OCI-LY7 (cell line): ENCODE results near the gene REPIN1. TPM values are rescaled to one million over a fixed set of nuclear protein-coding genes. Genes with fewer than 3 reads are reported as not detected.
A peak's percentile ranks its signal among the peaks of the same experiment; 100 is the strongest.

Experiments used
- BruUV-seq: library from RNA; stranded (reverse); fragments of 400-500 nt; replicated peaks from 2 replicates; lab custom pipeline; 2021; lab: Mats Ljungman, UMichigan
- CTCF ChIA-PET: fragments of 300-600 bp; sonication (Branson Sonifier 250); formaldehyde crosslinking; loops from one replicate; lab custom pipeline; 2022; ENCODE audit warnings: antibody characterized with exemption; ENCODE audit not compliant: unreplicated experiment; lab: Charles Lee
- POLR2A ChIA-PET: fragments of 300-600 bp; sonication (Branson Sonifier 250); formaldehyde crosslinking; loops from one replicate; lab custom pipeline; 2022; ENCODE audit warnings: antibody characterized with exemption; lab: Charles Lee
- DNase-seq: peaks from one replicate; pipeline ENCODE4 v3.0.0-alpha.2; 2015; ENCODE audit warnings: low spot score
- H2AFZ ChIP-seq: fragments of 200-600 bp; sonication (generic), shearing (Covaris generic); 2 replicates; pipeline ENCODE4 v1.6.1; 2014; ENCODE audit warnings: mild to moderate bottlenecking, antibody characterized with exemption, low read length, moderate library complexity
- H3K27ac ChIP-seq: fragments of 200-600 bp; sonication (generic); 2 replicates; pipeline ENCODE4 v1.5.1; 2014; ENCODE audit warnings: mixed run types, low read depth, mild to moderate bottlenecking, moderate library complexity, low read length, inconsistent platforms; ENCODE audit not compliant: poor library complexity, severe bottlenecking
- H3K36me3 ChIP-seq: fragments of 200-600 bp; sonication (generic); 2 replicates; pipeline ENCODE4 v1.6.1; 2014; ENCODE audit warnings: mild to moderate bottlenecking, antibody characterized with exemption, low read length, moderate library complexity, mixed read lengths; ENCODE audit not compliant: insufficient read depth
- H3K4me1 ChIP-seq: fragments of 200-600 bp; sonication (generic); 2 replicates; pipeline ENCODE4 v1.5.1; 2014; ENCODE audit warnings: mild to moderate bottlenecking, low read length; ENCODE audit not compliant: insufficient read depth, poor library complexity, severe bottlenecking
- H3K4me2 ChIP-seq: fragments of 200-600 bp; sonication (generic); 2 replicates; pipeline ENCODE4 v1.6.1; 2014; ENCODE audit warnings: mild to moderate bottlenecking, low read length
- H3K4me3 ChIP-seq: fragments of 200-600 bp; sonication (generic); 2 replicates; pipeline ENCODE4 v1.5.1; 2014; ENCODE audit warnings: mild to moderate bottlenecking, low read depth, low read length; ENCODE audit not compliant: poor library complexity, severe bottlenecking
- H3K79me2 ChIP-seq: fragments of 200-600 bp; sonication (generic); 2 replicates; pipeline ENCODE4 v1.6.1; 2016; ENCODE audit warnings: low read depth, mild to moderate bottlenecking, low read length, moderate library complexity, mixed read lengths; ENCODE audit not compliant: insufficient read depth
- H3K9me2 ChIP-seq: fragments of 200-600 bp; sonication (generic); 2 replicates; pipeline ENCODE4 v1.6.1; 2016; ENCODE audit warnings: mild to moderate bottlenecking, low read length, mixed read lengths; ENCODE audit not compliant: insufficient read depth
- H3K9me3 ChIP-seq: fragments of 200-600 bp; sonication (generic); 2 replicates; pipeline ENCODE4 v1.6.1; 2014; ENCODE audit warnings: mild to moderate bottlenecking, mixed run types, low read length, mixed read lengths
- H4K20me1 ChIP-seq: fragments of 200-600 bp; sonication (generic); 2 replicates; pipeline ENCODE4 v1.6.1; 2014; ENCODE audit warnings: mild to moderate bottlenecking, antibody characterized with exemption, low read length, moderate library complexity, mixed read lengths; ENCODE audit not compliant: insufficient read depth
- EZH2phosphoT487 ChIP-seq: fragments of 200-600 bp; sonication (generic); IDR thresholded peaks from 2 replicates; pipeline ENCODE4 v1.6.1; 2018; ENCODE audit warnings: low read depth, borderline replicate concordance, mild to moderate bottlenecking, mixed run types, antibody characterized with exemption, low read length, moderate library complexity, mixed read lengths
- intact Hi-C: fragments of 100-400 bp; cut with micrococcal nuclease; formaldehyde crosslinking; loops from one replicate; pipeline ENCODE4 v1.10.0; 2022; ENCODE audit not compliant: unreplicated experiment
- total RNA-seq, 2 experiments: library from RNA; depleted of rRNA in 1 of 2; stranded (reverse); fragments of >200 nt in 1 of 2; shearing (Covaris generic) in 1 of 2; gene quantifications; 2 replicates each; pipeline ENCODE4 v1.2.3, GENCODE V29; 2014 to 2022
- TF ChIP-seq, protein P1 (sequence below): fragments of 200-600 bp; sonication (generic); conservative IDR thresholded peaks from 2 replicates; pipeline ENCODE4 v1.5.1; 2014; ENCODE audit warnings: mild to moderate bottlenecking, antibody characterized with exemption, low read length, moderate library complexity, mixed read lengths

The REPIN1 gene
- total RNA-seq, 2 experiments from 2014 or later, result 19.0 to 46.2 TPM

- Histone ChIP-seq H3K4me3 (peak overlapping the region; percentile 80), H3K36me3 (peaks cover 5% of the 10 kb centered on the region), H3K9me3 (no peaks in the 10 kb centered on the region), H3K79me2 (no peaks in the 10 kb centered on the region; the same call in 1 of the 2 replicates), H4K20me1 (no peaks in the 10 kb centered on the region), H3K27ac (peak overlapping the region; percentile 89), H3K9me2 (no peaks in the 10 kb centered on the region), H3K4me1 (peaks cover 40% of the 10 kb centered on the region), H2AFZ (peak overlapping the region; percentile 87), H3K4me2 (peak overlapping the region; percentile 96)
- CTCF ChIA-PET, result interaction anchor here (0.5 to 0.6 kb wide), 4 partner anchors 33 to 623 kb away, joined by 3 to 4 read pairs (median 3); partner anchors contain the start of gene ABCB8
- intact Hi-C loops, result loop anchor here (1.0 kb wide), 1 partner anchor 26 kb away; the partner anchor contains the start of gene ZNF775
- BruUV-seq, result no TSS peak
- DNase-seq, result peak; percentile 90
- TF ChIP-seq, protein P1, sequence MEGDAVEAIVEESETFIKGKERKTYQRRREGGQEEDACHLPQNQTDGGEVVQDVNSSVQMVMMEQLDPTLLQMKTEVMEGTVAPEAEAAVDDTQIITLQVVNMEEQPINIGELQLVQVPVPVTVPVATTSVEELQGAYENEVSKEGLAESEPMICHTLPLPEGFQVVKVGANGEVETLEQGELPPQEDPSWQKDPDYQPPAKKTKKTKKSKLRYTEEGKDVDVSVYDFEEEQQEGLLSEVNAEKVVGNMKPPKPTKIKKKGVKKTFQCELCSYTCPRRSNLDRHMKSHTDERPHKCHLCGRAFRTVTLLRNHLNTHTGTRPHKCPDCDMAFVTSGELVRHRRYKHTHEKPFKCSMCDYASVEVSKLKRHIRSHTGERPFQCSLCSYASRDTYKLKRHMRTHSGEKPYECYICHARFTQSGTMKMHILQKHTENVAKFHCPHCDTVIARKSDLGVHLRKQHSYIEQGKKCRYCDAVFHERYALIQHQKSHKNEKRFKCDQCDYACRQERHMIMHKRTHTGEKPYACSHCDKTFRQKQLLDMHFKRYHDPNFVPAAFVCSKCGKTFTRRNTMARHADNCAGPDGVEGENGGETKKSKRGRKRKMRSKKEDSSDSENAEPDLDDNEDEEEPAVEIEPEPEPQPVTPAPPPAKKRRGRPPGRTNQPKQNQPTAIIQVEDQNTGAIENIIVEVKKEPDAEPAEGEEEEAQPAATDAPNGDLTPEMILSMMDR, result peak; percentile 62
- no peak for TF ChIP-seq EZH2phosphoT487
- POLR2A ChIA-PET, result interaction anchor here (0.8 to 3.2 kb wide), 6 partner anchors 23 to 52 kb away, joined by 3 to 20 read pairs (median 9); partner anchors contain the start of gene REPIN1
Measured at GRCh38 chr7:150404805-150405583, 36.4 kb downstream of the REPIN1 start.

GRCh38 chr7:150405584-150406311, 37.1 kb downstream of the REPIN1 start:
- peak overlapping the region; percentile 96 for H3K4me2 ChIP-seq
- peak overlapping the region; percentile 89 for H3K27ac ChIP-seq

More at GRCh38 chr7:150405584-150406311, 37.1 kb downstream of the REPIN1 start:
- Histone ChIP-seq H3K36me3 (peaks cover 7% of the 10 kb centered on the region), H3K4me1 (peaks cover 40% of the 10 kb centered on the region), H4K20me1 (no peaks in the 10 kb centered on the region), H3K79me2 (no peaks in the 10 kb centered on the region; the same call in 1 of the 2 replicates), H2AFZ (peak overlapping the region; percentile 87; the same call in 1 of the 2 replicates), H3K9me3 (no peaks in the 10 kb centered on the region), H3K4me3 (peak overlapping the region; percentile 80), H3K9me2 (no peaks in the 10 kb centered on the region)
- POLR2A ChIA-PET, result interaction anchor here (0.8 to 3.2 kb wide), 7 partner anchors 24 to 52 kb away, joined by 3 to 20 read pairs (median 10); partner anchors contain the start of gene REPIN1
- TF ChIP-seq, protein P1, result no peak; the same call in 1 of the 2 replicates
- TF ChIP-seq EZH2phosphoT487, result no peak
- BruUV-seq, result no TSS peak
- CTCF ChIA-PET, result interaction anchor here (0.5 to 0.7 kb wide), 5 partner anchors 33 to 623 kb away, joined by 3 to 4 read pairs (median 3); partner anchors contain the start of gene ABCB8
- intact Hi-C loops, result loop anchor here (1.0 to 2.0 kb wide), 2 partner anchors 26 to 37 kb away; partner anchors contain the start of genes REPIN1 and ZNF775
- DNase-seq, result peak; percentile 64
